K562 (cell line): Measurements from ENCODE around the gene LRCH1. TPM values are rescaled to one million over a fixed set of nuclear protein-coding genes. Genes with fewer than 3 reads are reported as not detected.

Experiments used
- ATAC-seq: fragments of 200-7000 bp; cut with Tn5 transposase; 3 replicates; pipeline ENCODE4 v1.9.1; 2020; ENCODE audit warnings: moderate library complexity
- BruUV-seq: library from RNA; stranded (reverse); fragments of 400-500 nt; replicated peaks from 2 replicates; lab custom pipeline; 2021; lab: Mats Ljungman, UMichigan
- CTCF ChIA-PET: fragments of 300-600 bp; formaldehyde crosslinking; extraction: SDS; loops from one replicate; lab custom pipeline; 2021; ENCODE audit warnings: low intra/inter-chr PET ratio; lab: Yijun Ruan, JAX
- POLR2A ChIA-PET: fragments of 300-600, 350-650 bp; sonication (Branson Sonifier 250); formaldehyde crosslinking; extraction: SDS; loops from one replicate; lab custom pipeline; 2021; ENCODE audit warnings: antibody characterized with exemption, inconsistent platforms; lab: Yijun Ruan, JAX
- DNase-seq, 4 experiments: peaks; one replicate each; pipeline versions ENCODE4 v3.0.0 to v3.0.0-alpha.2; 2011 to 2018; ENCODE audit warnings: low spot score in 3 of 4, mixed read lengths in 3 of 4; ENCODE audit errors: extremely low read depth in 1 of 4
- FAIRE-seq: peaks from 2 replicates; lab custom pipeline; 2011; peaks lifted over from hg19 to GRCh38; lab: Jason Lieb, UNC
- H2AFZ ChIP-seq: 2 replicates; pipeline ENCODE4 v1.6.0; 2011; ENCODE audit warnings: low read depth, low read length, control low read depth, inconsistent platforms
- H3K27ac ChIP-seq: fragments of 200-600 bp; 3 replicates; pipeline ENCODE4 v1.8.0; 2011; ENCODE audit warnings: low read depth, mild to moderate bottlenecking, control low read depth, inconsistent platforms, low read length, moderate library complexity, mixed read lengths; ENCODE audit errors: extremely low read depth
- H3K27me3 ChIP-seq, 2 experiments: fragments of 300-600 bp in 1 of 2; 2 replicates in 1 of 2; 3 replicates in 1 of 2; pipeline versions ENCODE4 v1.6.0 to v1.8.0; 2011; ENCODE audit warnings: inconsistent platforms in 2 of 2, low read length in 2 of 2, mild to moderate bottlenecking in 1 of 2, mixed read lengths in 1 of 2, moderate library complexity in 1 of 2; ENCODE audit not compliant: control insufficient read depth in 2 of 2, insufficient read depth in 2 of 2
- H3K36me3 ChIP-seq: fragments of 300-600 bp; 3 replicates; pipeline ENCODE4 v1.8.0; 2011; ENCODE audit warnings: mild to moderate bottlenecking, low read length, inconsistent platforms; ENCODE audit not compliant: control insufficient read depth, insufficient read depth
- H3K4me1 ChIP-seq, 2 experiments: fragments of 200-600 bp in 1 of 2; replicated peaks in 1 of 2; 2 replicates in 1 of 2; 3 replicates in 1 of 2; pipeline versions ENCODE4 v1.5.1 to v1.8.0; 2011; ENCODE audit warnings: inconsistent platforms in 2 of 2, low read length in 2 of 2, mild to moderate bottlenecking in 1 of 2, mixed read lengths in 1 of 2, moderate library complexity in 1 of 2; ENCODE audit not compliant: control insufficient read depth in 2 of 2, insufficient read depth in 2 of 2
- H3K4me2 ChIP-seq: 2 replicates; pipeline ENCODE4 v1.6.1; 2011; ENCODE audit warnings: low read length, control low read depth, inconsistent platforms, mixed read lengths; ENCODE audit not compliant: insufficient read depth
- H3K4me3 ChIP-seq: fragments of 200-600 bp; sonication (generic), shearing (Covaris generic); 2 replicates; pipeline ENCODE4 v1.5.1; 2016; ENCODE audit warnings: control low read depth, inconsistent platforms
- H3K79me2 ChIP-seq: fragments of 200-600 bp; 3 replicates; pipeline ENCODE4 v1.8.0; 2011; ENCODE audit warnings: low read length, inconsistent platforms; ENCODE audit not compliant: control insufficient read depth, insufficient read depth
- H3K9ac ChIP-seq, 2 experiments: 2 replicates each; pipeline versions ENCODE4 v1.6.0 to v1.6.1; 2011; ENCODE audit warnings: low read depth in 2 of 2, low read length in 2 of 2, control low read depth in 1 of 2, inconsistent platforms in 1 of 2, mild to moderate bottlenecking in 1 of 2, mixed read lengths in 1 of 2; ENCODE audit not compliant: insufficient read depth in 1 of 2
- H3K9me1 ChIP-seq: one replicate; pipeline ENCODE4 v1.6.0; 2011; ENCODE audit warnings: inconsistent platforms, mild to moderate bottlenecking, low read length, moderate library complexity; ENCODE audit not compliant: control insufficient read depth, insufficient read depth
- H3K9me3 ChIP-seq: replicated peaks from 2 replicates; pipeline ENCODE4 v1.5.1; 2011; ENCODE audit warnings: low read depth, low read length, inconsistent platforms; ENCODE audit not compliant: control insufficient read depth, insufficient read depth
- H4K20me1 ChIP-seq: replicated peaks from 2 replicates; pipeline ENCODE4 v1.6.1; 2011; ENCODE audit warnings: low read length, inconsistent platforms, mixed read lengths; ENCODE audit not compliant: control insufficient read depth, insufficient read depth
- EWSR1 ChIP-seq: fragments of 450-650 bp; IDR thresholded peaks from 2 replicates; pipeline ENCODE4 v1.6.1; 2018; ENCODE audit warnings: borderline replicate concordance, mild to moderate bottlenecking, low read depth, moderate library complexity; ENCODE audit not compliant: partially characterized antibody
- GTF2A2 ChIP-seq: IDR thresholded peaks from 2 replicates; pipeline ENCODE4 v1.6.1; 2016; ENCODE audit warnings: mild to moderate bottlenecking, missing genetic modification characterization, missing compliant biosample characterization
- MYNN ChIP-seq, 2 experiments: sonication (generic); formaldehyde crosslinking in 1 of 2; IDR thresholded peaks; 2 replicates each; pipeline versions ENCODE4 v1.5.0 to v1.6.1; 2016 to 2020; ENCODE audit warnings: antibody characterized with exemption in 1 of 2, missing genetic modification reagents in 1 of 2
- POLR2G ChIP-seq: fragments of 200-400 bp; formaldehyde crosslinking; IDR thresholded peaks from 2 replicates; pipeline ENCODE4 v1.6.1; 2017; ENCODE audit warnings: low read depth, mild to moderate bottlenecking, antibody characterized with exemption, low read length, moderate library complexity
- SAP30 ChIP-seq: fragments of 200-600 bp; sonication (generic); IDR thresholded peaks from 2 replicates; pipeline ENCODE4 v1.6.1; 2012; ENCODE audit warnings: borderline replicate concordance, low read depth, mild to moderate bottlenecking, moderate library complexity, low read length, control low read depth, inconsistent platforms; ENCODE audit not compliant: insufficient read depth, poor library complexity, severe bottlenecking
- SRSF1 ChIP-seq: fragments of 200-400 bp; formaldehyde crosslinking; IDR thresholded peaks from 2 replicates; pipeline ENCODE4 v1.6.1; 2017; ENCODE audit warnings: mild to moderate bottlenecking, low read depth, low read length, moderate library complexity
- TCF7L2 ChIP-seq: fragments of 150-350 bp; IDR thresholded peaks from 2 replicates; pipeline ENCODE4 v1.6.1; 2016; ENCODE audit warnings: low read depth, mild to moderate bottlenecking, low read length, moderate library complexity
- TEAD4 ChIP-seq, 2 experiments: sonication (generic) in 1 of 2; formaldehyde crosslinking in 1 of 2; IDR thresholded peaks; 2 replicates each; pipeline versions ENCODE4 v1.6.1 to v1.8.0; 2012 to 2022; ENCODE audit warnings: borderline replicate concordance in 1 of 2, inconsistent platforms in 1 of 2, low read length in 1 of 2, mild to moderate bottlenecking in 1 of 2, missing genetic modification reagents in 1 of 2
- ZBED1 ChIP-seq: IDR thresholded peaks from 2 replicates; pipeline ENCODE4 v1.6.1; 2014
- ZBTB1 ChIP-seq: sonication (generic); formaldehyde crosslinking; IDR thresholded peaks from 2 replicates; pipeline ENCODE4 v1.8.1; 2023; ENCODE audit warnings: missing genetic modification reagents, low read depth, mild to moderate bottlenecking, borderline replicate concordance
- ZFX ChIP-seq: sonication (generic); formaldehyde crosslinking; IDR thresholded peaks from 2 replicates; pipeline ENCODE4 v1.8.0; 2022; ENCODE audit warnings: mild to moderate bottlenecking, missing genetic modification reagents, moderate library complexity
- ZNF274 ChIP-seq: IDR thresholded peaks from 2 replicates; pipeline ENCODE4 v1.6.1; 2011; ENCODE audit warnings: low read depth, mild to moderate bottlenecking, low read length, moderate library complexity, borderline replicate concordance
- ZNF785 ChIP-seq: fragments of 250-450 bp; sonication (Bioruptor Pico); IDR thresholded peaks from 2 replicates; pipeline ENCODE4 v1.4.0; 2020; ENCODE audit warnings: mild to moderate bottlenecking
- WGBS: fragments of 100-300 bp; shearing (Covaris generic); methylation state at CpG from one replicate; pipeline ENCODE4 v1.1.6; 2016; ENCODE audit warnings: low coverage, mixed read lengths; ENCODE audit not compliant: insufficient coverage; ENCODE audit errors: missing lambda C conversion rate; 5-methylcytosine and 5-hydroxymethylcytosine counted together
- in situ Hi-C: fragments of 300-500 bp; cut with MboI; formaldehyde crosslinking; loops from 4 replicates; pipeline ENCODE4 v1.15.0; 2018; ENCODE audit warnings: inconsistent platforms, mixed read lengths
- intact Hi-C: fragments of 100-400 bp; cut with micrococcal nuclease; formaldehyde crosslinking; loops from 2 replicates; pipeline ENCODE4 v1.14.2; 2022
- polyA plus RNA-seq, 8 experiments: library from polyadenylated mRNA; depleted of rRNA in 4 of 8; stranded (reverse) in 5 of 8; unstranded in 3 of 8; fragments of >200 nt; fragmentation: Nextera tagmentation in 2 of 8; fragmentation: Illumina TruSeq in 1 of 8; extraction: Ambion mirVana in 2 of 8; extraction: Trizol in 1 of 8; gene quantifications; 2 replicates each; pipeline versions ENCODE4 v1.2.1 to v1.2.3, GENCODE V29; 2011 to 2014; ENCODE audit warnings: inconsistent platforms in 1 of 8, missing spikeins in 1 of 8
- total RNA-seq, 7 experiments: library from RNA; depleted of rRNA in 6 of 7; stranded (reverse); fragments of >200 nt in 6 of 7; fragmentation: Illumina TruSeq in 2 of 7; extraction: Trizol in 2 of 7; gene quantifications; 2 replicates each; pipeline versions ENCODE4 v1.2.1 to v1.2.3, GENCODE V29; 2011 to 2021; ENCODE audit warnings: low replicate concordance in 1 of 7
- TF ChIP-seq, protein P1 (sequence below): fragments of 450-650 bp; IDR thresholded peaks from 2 replicates; pipeline ENCODE4 v1.6.1; 2016; ENCODE audit warnings: antibody characterized with exemption

LRCH1 gene
- total and polyA plus RNA-seq, 9 of the 15 experiments (the other 6 are each of a cell fraction or from before 2014, with no cell fraction given) = 1.1 to 6.8 (median 3.7) TPM

DNA sequence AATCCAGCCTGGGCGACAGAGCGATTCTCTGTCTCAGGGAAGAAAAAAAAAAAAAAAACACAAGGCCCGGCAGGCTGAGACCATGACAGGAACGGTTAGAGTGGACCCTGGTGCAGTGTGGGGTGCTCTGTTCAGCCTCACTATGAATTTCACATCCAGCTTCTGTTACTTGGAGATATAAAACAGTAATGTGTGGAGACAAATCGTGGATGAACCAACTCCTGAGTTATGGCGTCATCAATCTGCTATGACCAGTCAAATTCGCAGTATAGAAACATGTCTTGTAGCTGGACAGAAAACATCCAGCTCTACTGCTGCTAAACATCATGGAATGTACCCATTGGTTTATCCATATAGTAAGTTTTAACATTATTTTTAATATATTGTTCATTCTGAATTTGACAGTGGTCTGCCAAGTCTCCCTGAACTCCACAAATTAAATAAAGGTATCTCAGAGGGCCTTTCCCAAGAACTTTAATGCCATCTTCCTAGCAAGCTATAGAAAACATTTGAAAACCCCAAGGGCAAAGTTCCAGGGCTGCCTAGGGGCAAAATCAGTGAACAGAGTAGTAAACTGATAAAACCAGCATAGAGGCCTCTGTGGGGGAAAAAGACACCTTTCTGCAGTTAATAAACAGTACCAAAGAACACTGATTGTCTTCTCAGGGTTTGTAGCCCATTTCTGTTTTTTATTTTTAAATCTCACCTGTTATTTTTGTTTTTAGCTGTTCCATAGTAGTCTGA lies 75.8 kb downstream of the LRCH1 start:
- H3K4me3 ChIP-seq = no peak overlapping the region
- POLR2A ChIA-PET = interaction anchor here (0.6 to 1.0 kb wide), 2 partner anchors 11 to 12 kb away, joined by 3 read pairs; no protein-coding TSS in a partner anchor
- no peak for TF ChIP-seq ZNF785 (CRISPR knock-in tag)
- no peak for TF ChIP-seq ZNF274
- no peak for TF ChIP-seq ZBTB1
- TF ChIP-seq SRSF1 = no peak
- no peak for TF ChIP-seq ZFX (CRISPR knock-in tag)
- no peak for TF ChIP-seq GTF2A2 (tag)
- no peak for TF ChIP-seq POLR2G
- no peak for TF ChIP-seq ZBED1
- TF ChIP-seq TCF7L2 = no peak
- TF ChIP-seq MYNN (IDR thresholded peaks at IDR 0.05) = no peak
- TF ChIP-seq MYNN (CRISPR knock-in tag; IDR thresholded peaks at IDR 0.05) = no peak
- no peak for TF ChIP-seq SAP30
- TF ChIP-seq TEAD4 (IDR thresholded peaks at IDR 0.05; ENCODE audit: low read length) = no peak
- no peak for TF ChIP-seq TEAD4 (CRISPR knock-in tag; IDR thresholded peaks at IDR 0.05; ENCODE audit: borderline replicate concordance)
- TF ChIP-seq, protein P1, sequence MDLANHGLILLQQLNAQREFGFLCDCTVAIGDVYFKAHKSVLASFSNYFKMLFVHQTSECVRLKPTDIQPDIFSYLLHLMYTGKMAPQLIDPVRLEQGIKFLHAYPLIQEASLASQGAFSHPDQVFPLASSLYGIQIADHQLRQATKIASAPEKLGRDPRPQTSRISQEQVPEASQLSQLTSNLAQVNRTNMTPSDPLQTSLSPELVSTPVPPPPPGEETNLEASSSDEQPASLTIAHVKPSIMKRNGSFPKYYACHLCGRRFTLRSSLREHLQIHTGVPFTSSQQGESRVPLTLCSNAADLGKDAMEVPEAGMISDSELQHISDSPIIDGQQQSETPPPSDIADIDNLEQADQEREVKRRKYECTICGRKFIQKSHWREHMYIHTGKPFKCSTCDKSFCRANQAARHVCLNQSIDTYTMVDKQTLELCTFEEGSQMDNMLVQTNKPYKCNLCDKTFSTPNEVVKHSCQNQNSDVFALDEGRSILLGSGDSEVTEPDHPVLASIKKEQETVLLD = no peak
- no peak for TF ChIP-seq EWSR1
- H3K9me3 ChIP-seq = no peaks in the 10 kb centered on the region
- intact Hi-C loops (no loop called here), in situ Hi-C loops (no loop called here)
- H2AFZ ChIP-seq = no peak overlapping the region
- no peak overlapping the region for H3K9ac ChIP-seq
- no peaks in the 10 kb centered on the region for H3K36me3 ChIP-seq
- DNase-seq (no peak), FAIRE-seq (no peak), ATAC-seq (no peak)
- H3K4me1 ChIP-seq = peaks cover 0 to 5% of the 10 kb centered on the region in 2 experiments; a peak in 2 of 5 replicates
- no peak overlapping the region for H3K4me2 ChIP-seq
- H3K79me2 ChIP-seq = peaks cover 5% of the 10 kb centered on the region; the same call in 2 of the 3 replicates
- no TSS peak for BruUV-seq
- no peaks in the 10 kb centered on the region for H3K9me1 ChIP-seq
- 82% methylated on average over 5 of the region's 7 CpGs for WGBS
- CTCF ChIA-PET = no interaction called here
- H4K20me1 ChIP-seq = peaks cover 7% of the 10 kb centered on the region; the same call in 1 of the 2 replicates
- no peaks in the 10 kb centered on the region for H3K27me3 ChIP-seq
- no peak overlapping the region for H3K27ac ChIP-seq
